H9 (cell line): ENCODE measurements around the gene SLC35A4. TPM values are rescaled to one million over a fixed set of nuclear protein-coding genes. Genes with fewer than 3 reads are reported as not detected.

Experiments
- DNase-seq: peaks from one replicate; pipeline ENCODE4 v3.0.0-alpha.2; 2017
- H2AFZ ChIP-seq: one replicate; pipeline ENCODE4 v1.6.1; 2013; ENCODE audit warnings: mild to moderate bottlenecking, low read length, control low read depth, moderate library complexity
- H2AK5ac ChIP-seq: 2 replicates; pipeline ENCODE4 v1.6.1; 2013; ENCODE audit warnings: low read length, control low read depth, mixed read lengths; ENCODE audit not compliant: insufficient read length
- H2BK120ac ChIP-seq: one replicate; pipeline ENCODE4 v1.6.1; 2013; ENCODE audit warnings: low read depth, mild to moderate bottlenecking, low read length, control low read depth, inconsistent platforms; ENCODE audit not compliant: poor library complexity, severe bottlenecking
- H2BK12ac ChIP-seq: 2 replicates; pipeline ENCODE4 v1.6.1; 2013; ENCODE audit warnings: low read length, control low read depth, mixed read lengths, low read depth; ENCODE audit not compliant: insufficient read length
- H2BK15ac ChIP-seq: 2 replicates; pipeline ENCODE4 v1.6.1; 2013; ENCODE audit warnings: low read depth, low read length, control low read depth
- H2BK20ac ChIP-seq: one replicate; pipeline ENCODE4 v1.6.1; 2013; ENCODE audit warnings: low read depth, mild to moderate bottlenecking, low read length, control low read depth, inconsistent platforms; ENCODE audit not compliant: poor library complexity, severe bottlenecking
- H2BK5ac ChIP-seq: 2 replicates; pipeline ENCODE4 v1.6.1; 2013; ENCODE audit warnings: low read length, control low read depth, mixed read lengths; ENCODE audit not compliant: insufficient read length
- H3K14ac ChIP-seq: 2 replicates; pipeline ENCODE4 v1.6.1; 2013; ENCODE audit warnings: low read length, control low read depth; ENCODE audit not compliant: insufficient read depth
- H3K18ac ChIP-seq: 2 replicates; pipeline ENCODE4 v1.6.1; 2013; ENCODE audit warnings: low read depth, mild to moderate bottlenecking, mixed read lengths, low read length, control low read depth; ENCODE audit not compliant: insufficient read length
- H3K23ac ChIP-seq: 2 replicates; pipeline ENCODE4 v1.6.1; 2013; ENCODE audit warnings: low read length, control low read depth, mixed read lengths, low read depth; ENCODE audit not compliant: insufficient read length
- H3K23me2 ChIP-seq: 2 replicates; pipeline ENCODE4 v1.6.1; 2013; ENCODE audit warnings: low read depth, mild to moderate bottlenecking, mixed read lengths, low read length, control low read depth; ENCODE audit not compliant: insufficient read length, poor library complexity, severe bottlenecking
- H3K27ac ChIP-seq: 2 replicates; pipeline ENCODE4 v1.5.1; 2013; ENCODE audit warnings: low read length, control low read depth, mixed read lengths, low read depth; ENCODE audit not compliant: insufficient read length
- H3K27me3 ChIP-seq: 2 replicates; pipeline ENCODE4 v1.6.1; 2013; ENCODE audit warnings: low read length, control low read depth, inconsistent platforms; ENCODE audit not compliant: insufficient read depth
- H3K4ac ChIP-seq: 2 replicates; pipeline ENCODE4 v1.6.1; 2013; ENCODE audit warnings: low read depth, mild to moderate bottlenecking, control low read depth, inconsistent platforms, low read length, moderate library complexity
- H3K4me1 ChIP-seq: 2 replicates; pipeline ENCODE4 v1.6.1; 2013; ENCODE audit warnings: low read length, control low read depth, inconsistent platforms; ENCODE audit not compliant: insufficient read depth
- H3K4me2 ChIP-seq: 2 replicates; pipeline ENCODE4 v1.6.1; 2013; ENCODE audit warnings: low read length, control low read depth, mixed read lengths; ENCODE audit not compliant: insufficient read length, insufficient read depth
- H3K56ac ChIP-seq: 2 replicates; pipeline ENCODE4 v1.6.1; 2013; ENCODE audit warnings: low read depth, mild to moderate bottlenecking, mixed read lengths, low read length, control low read depth; ENCODE audit not compliant: insufficient read length
- H3K79me1 ChIP-seq: 2 replicates; pipeline ENCODE4 v1.6.1; 2013; ENCODE audit warnings: low read depth, mild to moderate bottlenecking, moderate library complexity, low read length, control low read depth, inconsistent platforms; ENCODE audit not compliant: insufficient read depth, poor library complexity, severe bottlenecking
- H3K79me2 ChIP-seq: 2 replicates; pipeline ENCODE4 v1.6.1; 2013; ENCODE audit warnings: low read length, control low read depth, inconsistent platforms; ENCODE audit not compliant: insufficient read depth
- H3K9ac ChIP-seq: 2 replicates; pipeline ENCODE4 v1.6.1; 2013; ENCODE audit warnings: low read length, control low read depth, mixed read lengths; ENCODE audit not compliant: insufficient read length; ENCODE audit errors: extremely low read depth
- H3K9me3 ChIP-seq: one replicate; pipeline ENCODE4 v1.6.1; 2013; ENCODE audit warnings: low read depth, low read length, inconsistent platforms; ENCODE audit not compliant: control insufficient read depth
- H3T11ph ChIP-seq: one replicate; pipeline ENCODE4 v1.6.1; 2013; ENCODE audit warnings: mild to moderate bottlenecking, low read length, control low read depth, inconsistent platforms
- H4K20me1 ChIP-seq: one replicate; pipeline ENCODE4 v1.6.1; 2013; ENCODE audit not compliant: control insufficient read depth, insufficient read length, insufficient read depth
- H4K5ac ChIP-seq: 2 replicates; pipeline ENCODE4 v1.6.1; 2013; ENCODE audit warnings: low read depth, mild to moderate bottlenecking, mixed read lengths, low read length, control low read depth; ENCODE audit not compliant: insufficient read length
- H4K8ac ChIP-seq: replicated peaks from 2 replicates; pipeline ENCODE4 v1.6.1; 2013; ENCODE audit warnings: low read length, control low read depth, mixed read lengths, low read depth; ENCODE audit not compliant: insufficient read length
- H4K91ac ChIP-seq: 2 replicates; pipeline ENCODE4 v1.6.1; 2013; ENCODE audit warnings: low read depth, mild to moderate bottlenecking, moderate library complexity, mixed read lengths, low read length, control low read depth; ENCODE audit not compliant: insufficient read length
- H3K27ac Mint-ChIP-seq, 3 experiments: 2 replicates in 2 of 3; 3 replicates in 1 of 3; pipeline ENCODE4 v1.8.0; 2020 to 2021; ENCODE audit warnings: mixed read lengths in 3 of 3, mild to moderate bottlenecking in 1 of 3, moderate library complexity in 1 of 3
- H3K27me3 Mint-ChIP-seq: 2 replicates; pipeline ENCODE4 v1.8.0; 2021; ENCODE audit warnings: low read depth, mild to moderate bottlenecking, moderate library complexity, mixed read lengths
- H3K36me3 Mint-ChIP-seq, 3 experiments: 2 replicates in 2 of 3; 3 replicates in 1 of 3; pipeline ENCODE4 v1.8.0; 2020 to 2021; ENCODE audit warnings: low read depth in 3 of 3, mixed read lengths in 3 of 3; ENCODE audit not compliant: insufficient read depth in 1 of 3
- H3K4me1 Mint-ChIP-seq, 2 experiments: 2 replicates each; pipeline ENCODE4 v1.8.0; 2020; ENCODE audit warnings: mixed read lengths in 2 of 2
- H3K4me3 Mint-ChIP-seq, 2 experiments: 2 replicates in 1 of 2; 3 replicates in 1 of 2; pipeline ENCODE4 v1.8.0; 2020 to 2021; ENCODE audit warnings: mild to moderate bottlenecking in 2 of 2, mixed read lengths in 2 of 2, moderate library complexity in 1 of 2
- H3K9me3 Mint-ChIP-seq, 2 experiments: 2 replicates in 1 of 2; 3 replicates in 1 of 2; pipeline ENCODE4 v1.8.0; 2020; ENCODE audit warnings: mild to moderate bottlenecking in 2 of 2, mixed read lengths in 2 of 2, moderate library complexity in 1 of 2
- WGBS: extraction: QIAGEN DNeasy Blood & Tissue Kit; methylation state at CpG from one replicate; pipeline ENCODE4 v1.1.7; 2013; ENCODE audit warnings: missing lambda C conversion rate, low lambda C conversion rate, mixed read lengths; ENCODE audit not compliant: insufficient read length; ENCODE audit errors: extremely low coverage; 5-methylcytosine and 5-hydroxymethylcytosine counted together
- total RNA-seq: library from RNA; stranded (reverse); gene quantifications from 2 replicates; pipeline ENCODE4 v1.2.1, GENCODE V29; 2021
- TF ChIP-seq, protein P1 (sequence below): fragments of 200-600 bp; sonication (generic); conservative IDR thresholded peaks from 3 replicates; pipeline ENCODE4 v1.8.0; 2021; ENCODE audit warnings: antibody characterized with exemption, mild to moderate bottlenecking

Gene SLC35A4
- total RNA-seq, 1 experiment from 2014 or later: 92.0 TPM

DNA sequence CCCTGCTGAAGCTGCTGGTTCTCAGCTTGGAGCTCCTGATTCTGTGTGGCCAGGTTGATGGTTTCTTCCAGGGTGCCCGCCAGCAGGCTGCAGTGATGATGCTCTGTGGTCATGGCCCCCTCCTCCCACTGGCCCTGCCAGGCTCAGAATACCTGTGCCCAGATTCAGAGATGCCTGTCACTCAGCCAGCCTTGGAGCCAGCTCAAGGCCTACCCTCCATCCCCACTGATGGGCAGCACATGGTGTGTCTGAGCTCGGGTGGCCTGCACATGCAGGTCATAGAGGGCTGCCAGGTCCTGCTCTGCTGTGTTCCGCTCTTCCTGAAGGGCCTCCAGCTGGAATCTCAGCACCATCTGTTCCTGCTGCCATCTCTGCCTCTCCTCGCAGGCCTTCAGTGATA, 5.4 kb downstream of the SLC35A4 start:
- no peak overlapping the region for H3K4me2 ChIP-seq
- WGBS: no CpG with 5 or more reads among the region's 4 CpGs
- H3K4me3 Mint-ChIP-seq: no peak overlapping the region
- no peak overlapping the region for H3K18ac ChIP-seq
- H4K20me1 ChIP-seq: no peaks in the 10 kb centered on the region
- H3K27ac Mint-ChIP-seq: no peak overlapping the region
- no peak overlapping the region for H4K8ac ChIP-seq
- H4K91ac ChIP-seq: no peak overlapping the region
- H3K9me3 ChIP-seq: no peaks in the 10 kb centered on the region
- H3K14ac ChIP-seq: no peak overlapping the region
- H3K4me1 Mint-ChIP-seq: peaks cover 6 to 10% of the 10 kb centered on the region in 2 experiments; a peak in 3 of 4 replicates
- peaks cover 7 to 29% (median 22%) of the 10 kb centered on the region in 3 experiments for H3K36me3 Mint-ChIP-seq
- no peak overlapping the region for H2AK5ac ChIP-seq
- H3K4ac ChIP-seq: no peak overlapping the region
- H3K9me3 Mint-ChIP-seq: no peaks in the 10 kb centered on the region; a peak in 2 of 5 replicates
- no peaks in the 10 kb centered on the region for H3K27me3 ChIP-seq
- peaks cover 3% of the 10 kb centered on the region for H3K23me2 ChIP-seq
- H2AFZ ChIP-seq: no peak overlapping the region
- no peak overlapping the region for H3K56ac ChIP-seq
- H3T11ph ChIP-seq: no peak overlapping the region
- H2BK15ac ChIP-seq: no peak overlapping the region
- no peak overlapping the region for H3K9ac ChIP-seq
- no peak overlapping the region for H2BK12ac ChIP-seq
- no peak overlapping the region for H3K27ac ChIP-seq
- TF ChIP-seq, protein P1, sequence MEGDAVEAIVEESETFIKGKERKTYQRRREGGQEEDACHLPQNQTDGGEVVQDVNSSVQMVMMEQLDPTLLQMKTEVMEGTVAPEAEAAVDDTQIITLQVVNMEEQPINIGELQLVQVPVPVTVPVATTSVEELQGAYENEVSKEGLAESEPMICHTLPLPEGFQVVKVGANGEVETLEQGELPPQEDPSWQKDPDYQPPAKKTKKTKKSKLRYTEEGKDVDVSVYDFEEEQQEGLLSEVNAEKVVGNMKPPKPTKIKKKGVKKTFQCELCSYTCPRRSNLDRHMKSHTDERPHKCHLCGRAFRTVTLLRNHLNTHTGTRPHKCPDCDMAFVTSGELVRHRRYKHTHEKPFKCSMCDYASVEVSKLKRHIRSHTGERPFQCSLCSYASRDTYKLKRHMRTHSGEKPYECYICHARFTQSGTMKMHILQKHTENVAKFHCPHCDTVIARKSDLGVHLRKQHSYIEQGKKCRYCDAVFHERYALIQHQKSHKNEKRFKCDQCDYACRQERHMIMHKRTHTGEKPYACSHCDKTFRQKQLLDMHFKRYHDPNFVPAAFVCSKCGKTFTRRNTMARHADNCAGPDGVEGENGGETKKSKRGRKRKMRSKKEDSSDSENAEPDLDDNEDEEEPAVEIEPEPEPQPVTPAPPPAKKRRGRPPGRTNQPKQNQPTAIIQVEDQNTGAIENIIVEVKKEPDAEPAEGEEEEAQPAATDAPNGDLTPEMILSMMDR: no peak
- no peak overlapping the region for H2BK120ac ChIP-seq
- no peaks in the 10 kb centered on the region for H3K79me2 ChIP-seq
- H2BK5ac ChIP-seq: no peak overlapping the region
- 0 out of 2 replicates have a peak, but pooled peaks cover 2% of the 10 kb centered on the region for H3K4me1 ChIP-seq
- DNase-seq: no peak
- H3K23ac ChIP-seq: no peak overlapping the region
- no peak overlapping the region for H4K5ac ChIP-seq
- H3K79me1 ChIP-seq: no peaks in the 10 kb centered on the region
- no peaks in the 10 kb centered on the region for H3K27me3 Mint-ChIP-seq
- no peak overlapping the region for H2BK20ac ChIP-seq
